HG02610 (cell line): ENCODE results near the gene RASGEF1C.
"Not testable (repeated sequence)": the region's sequence is repeated elsewhere in the genome, so short reads cannot be mapped to it uniquely, and the experiment has no call there.

Experiments
- ATAC-seq: cut with Tn5 transposase; IDR thresholded peaks from one replicate; pipeline ENCODE4 v1.9.1; 2021; ENCODE audit warnings: mild to moderate bottlenecking, moderate library complexity; ENCODE audit not compliant: unreplicated experiment

The RASGEF1C gene

DNA sequence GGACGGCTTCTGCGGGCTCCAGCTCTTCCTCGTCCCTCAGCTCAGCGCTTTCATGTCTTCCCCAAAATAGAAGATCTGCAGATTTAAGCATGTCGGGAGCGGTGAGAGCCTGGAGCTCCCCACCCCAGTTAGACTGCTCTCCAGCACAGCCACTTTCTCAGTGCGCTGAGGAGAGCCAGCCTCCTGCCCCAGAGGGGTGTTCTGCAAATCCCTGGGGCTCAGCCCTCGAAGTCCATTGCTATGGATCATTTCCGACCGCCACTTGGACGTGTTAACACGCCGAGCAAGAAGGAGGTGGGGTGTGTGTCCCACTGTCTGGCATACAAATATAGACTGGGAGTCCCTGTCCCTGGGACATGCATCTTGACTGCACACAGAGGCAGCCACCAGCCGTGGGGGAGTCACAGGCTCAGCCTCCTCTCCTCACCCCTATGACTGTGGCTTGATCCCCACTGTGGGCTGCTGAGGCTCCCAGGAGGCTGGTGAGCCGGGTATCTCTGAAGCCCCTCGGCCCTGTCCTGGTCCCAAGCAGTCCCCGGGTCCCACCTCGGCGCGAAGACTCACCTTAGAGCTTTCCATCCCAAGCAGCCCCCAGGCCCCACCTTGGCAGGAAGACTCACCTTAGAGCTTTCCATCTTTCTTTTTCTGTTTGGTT, 107.4 kb downstream of the RASGEF1C start:
- no peak for ATAC-seq

DNA sequence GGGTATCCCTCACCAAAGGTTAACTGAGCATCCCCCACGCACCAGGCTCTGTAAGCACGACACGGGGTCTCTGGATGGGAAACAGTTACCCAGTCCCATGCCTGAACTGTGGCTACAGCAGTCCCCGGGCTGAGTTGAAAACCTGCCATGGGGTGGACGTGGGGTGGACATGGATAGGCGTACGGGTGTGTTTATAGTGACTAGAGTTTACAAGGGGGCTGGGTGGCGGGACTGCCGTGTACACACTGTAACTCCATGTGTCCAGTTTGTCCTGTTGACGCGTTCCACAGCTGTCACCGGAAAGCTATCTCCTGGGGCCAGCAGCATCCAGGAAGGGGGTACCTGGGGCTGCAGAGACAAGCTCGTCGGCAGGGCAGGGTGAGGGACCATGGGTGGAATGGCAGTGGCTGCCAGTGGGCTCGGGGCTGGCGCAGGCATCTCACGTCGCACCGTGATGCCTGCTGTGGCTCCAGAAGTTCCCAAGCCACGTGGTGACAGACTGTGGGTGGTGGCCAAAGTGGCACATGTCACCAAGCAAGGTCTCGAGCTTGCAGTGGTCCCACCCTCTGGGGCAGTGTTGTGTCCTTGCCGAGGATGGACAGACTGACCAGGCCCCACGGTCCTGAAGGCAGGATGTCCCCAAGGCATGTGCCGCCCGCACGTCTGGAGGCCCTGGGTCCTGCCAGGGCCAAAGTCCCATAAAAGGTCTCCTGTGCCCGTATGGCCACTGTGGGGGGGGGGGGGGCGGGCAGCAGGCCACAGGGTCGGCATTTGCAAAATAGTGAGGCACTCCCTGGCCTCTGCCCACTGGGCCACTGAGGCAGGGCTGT, 108.2 kb downstream of the RASGEF1C start:
- ATAC-seq, result no peak

DNA sequence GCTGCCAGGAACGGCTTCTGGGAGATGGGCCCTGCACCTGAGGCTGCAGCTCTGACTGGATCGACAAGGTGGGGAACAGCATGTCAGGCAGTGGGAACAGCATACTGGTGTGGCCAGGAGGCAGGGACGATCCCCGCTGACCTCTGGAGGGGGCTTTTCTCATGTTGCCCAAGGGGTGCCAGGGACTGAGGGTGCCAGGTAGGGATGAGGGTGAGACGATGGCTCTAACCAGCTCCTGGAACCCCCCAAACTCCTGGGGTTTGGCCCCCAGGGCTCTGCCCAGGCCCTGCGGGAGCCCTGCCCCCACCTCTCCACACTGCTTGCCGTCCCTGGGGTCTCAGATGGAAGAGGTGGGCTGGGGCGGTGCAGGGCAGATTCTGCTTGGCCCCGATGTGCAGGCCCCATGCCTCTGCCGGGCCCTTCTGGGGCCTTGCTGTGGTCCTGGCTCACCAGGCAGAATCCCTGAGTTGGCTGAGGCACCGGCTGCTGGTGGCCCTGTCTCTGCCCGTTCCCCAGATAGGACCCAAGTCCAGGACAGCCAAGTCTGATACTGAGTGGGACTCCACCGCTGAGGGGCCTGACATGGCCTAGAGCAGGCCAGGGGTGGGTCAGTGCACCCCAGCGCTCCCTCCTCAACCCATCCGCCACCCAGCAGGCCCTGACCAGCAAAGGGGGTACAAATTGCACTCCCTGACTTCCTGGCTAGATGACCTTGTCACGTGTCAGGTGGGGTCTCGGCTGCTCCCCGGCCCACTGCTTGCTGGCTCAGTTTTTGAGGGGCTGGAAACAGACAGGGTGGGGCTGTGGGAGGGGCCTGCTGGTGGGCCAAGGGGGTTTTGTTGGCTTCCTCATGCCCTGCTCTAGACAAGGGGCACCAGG, 109.0 kb downstream of the RASGEF1C start:
- no peak for ATAC-seq

DNA sequence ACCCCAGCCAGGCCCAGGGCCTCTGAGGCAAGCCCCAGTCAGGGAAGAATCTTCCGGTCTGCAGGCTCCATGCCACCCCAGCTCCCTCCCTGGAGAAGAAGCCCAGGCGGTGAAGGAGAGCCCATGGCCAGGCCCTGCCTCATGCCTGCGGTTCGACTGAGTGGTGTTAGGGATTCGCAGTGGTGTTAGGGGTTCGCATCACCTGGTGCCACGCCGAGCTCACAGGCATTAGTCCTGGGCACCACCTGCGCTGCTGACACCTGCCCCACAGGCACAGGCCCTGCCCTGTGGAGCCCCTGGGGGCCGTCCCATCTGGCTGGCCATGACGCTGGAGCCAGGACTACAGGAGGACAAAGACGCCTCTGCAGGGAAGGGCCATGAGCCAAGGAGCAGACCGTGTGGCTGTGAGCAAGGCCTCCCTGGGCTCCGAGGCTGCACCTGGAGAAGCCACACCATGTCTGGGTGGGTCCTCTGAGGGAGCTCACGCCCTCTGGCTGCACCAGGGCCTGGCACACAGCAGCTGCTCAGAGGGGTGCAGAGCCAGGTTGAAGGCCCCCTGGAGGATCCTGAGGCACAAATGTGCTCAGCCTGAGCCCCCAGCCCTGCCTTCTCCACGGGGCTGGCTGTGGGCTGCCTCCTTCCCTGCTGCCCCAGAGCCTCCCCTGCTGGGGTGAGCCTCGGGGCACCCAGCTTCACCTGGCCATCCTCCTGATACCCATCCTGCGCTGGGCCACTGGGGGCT, 109.8 kb downstream of the RASGEF1C start:
- ATAC-seq, result no peak

DNA sequence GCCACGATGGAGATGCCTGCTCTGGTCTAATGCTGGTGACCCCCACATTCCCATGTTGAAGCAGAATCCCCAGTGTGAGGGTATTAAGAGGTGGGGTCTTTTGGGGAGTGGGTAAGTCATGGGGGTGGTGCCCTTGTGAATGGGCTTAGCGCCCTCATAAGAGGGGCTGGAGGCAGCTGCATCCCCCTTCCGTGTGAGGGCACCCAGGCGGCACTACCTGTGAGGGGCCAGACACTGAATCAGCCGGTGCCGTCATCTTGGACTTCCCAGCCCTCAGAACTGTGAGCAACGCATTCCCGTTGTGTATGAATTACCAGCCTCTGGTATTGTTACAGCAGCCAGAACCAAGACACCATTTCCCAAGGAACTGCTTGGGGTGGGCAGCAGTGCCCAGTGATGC, 110.5 kb downstream of the RASGEF1C start:
- ATAC-seq, result no peak

DNA sequence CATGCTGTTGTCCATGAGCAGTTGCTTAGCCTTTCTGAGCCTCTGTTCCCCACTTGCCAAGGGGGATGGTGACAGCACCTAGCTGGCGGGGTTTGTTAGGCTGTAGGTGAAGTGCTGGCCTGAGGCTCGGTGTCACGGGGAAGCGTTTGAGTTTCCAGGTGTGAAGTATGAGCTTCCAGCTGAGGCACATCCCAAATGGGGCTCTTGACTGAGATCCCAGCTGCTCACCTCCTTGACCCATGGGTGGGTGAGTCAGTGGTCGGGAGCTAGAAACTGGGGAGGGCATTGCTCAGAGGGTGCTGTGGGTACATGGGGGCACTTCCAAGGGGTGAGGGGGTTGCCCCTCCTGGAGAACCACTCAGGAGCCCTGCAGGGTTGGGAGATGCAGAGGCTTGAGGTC, 111.1 kb downstream of the RASGEF1C start:
- ATAC-seq, result no peak

DNA sequence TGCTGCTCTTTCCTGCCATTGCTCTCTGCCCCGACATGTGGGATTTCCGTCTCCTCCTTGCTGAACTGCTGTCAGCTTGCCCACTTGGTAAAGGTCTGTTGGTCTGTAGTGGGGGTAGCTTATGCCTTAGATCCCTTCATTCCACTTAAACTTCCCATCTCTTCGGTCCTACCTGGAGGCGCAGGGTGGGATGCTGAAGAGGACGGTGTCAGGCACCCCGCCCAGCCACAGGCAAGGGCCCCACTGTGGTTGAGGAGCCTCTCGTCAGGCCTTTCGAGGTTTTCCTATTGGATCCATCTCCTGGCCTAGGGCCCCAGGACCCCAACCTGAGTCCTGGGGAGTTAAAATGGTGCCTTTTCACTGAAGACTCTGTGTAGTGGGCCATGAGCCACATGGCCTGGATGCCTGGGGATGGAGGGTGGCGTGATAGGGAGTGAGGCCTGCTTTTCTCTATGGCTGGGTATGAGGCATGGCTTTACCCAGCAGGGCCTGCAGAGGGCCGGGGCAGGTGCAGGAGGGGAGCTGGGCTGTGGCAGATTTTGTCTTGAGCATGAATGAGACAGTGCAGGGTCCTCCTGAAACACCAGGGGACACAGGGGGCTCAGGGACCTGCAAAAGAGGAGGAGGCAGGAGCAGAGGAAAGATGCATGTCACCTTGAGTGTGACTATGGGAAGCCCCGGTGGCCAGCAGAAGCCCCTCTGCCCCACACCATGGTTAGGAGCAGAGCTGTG, 111.7 kb downstream of the RASGEF1C start:
- no peak for ATAC-seq

DNA sequence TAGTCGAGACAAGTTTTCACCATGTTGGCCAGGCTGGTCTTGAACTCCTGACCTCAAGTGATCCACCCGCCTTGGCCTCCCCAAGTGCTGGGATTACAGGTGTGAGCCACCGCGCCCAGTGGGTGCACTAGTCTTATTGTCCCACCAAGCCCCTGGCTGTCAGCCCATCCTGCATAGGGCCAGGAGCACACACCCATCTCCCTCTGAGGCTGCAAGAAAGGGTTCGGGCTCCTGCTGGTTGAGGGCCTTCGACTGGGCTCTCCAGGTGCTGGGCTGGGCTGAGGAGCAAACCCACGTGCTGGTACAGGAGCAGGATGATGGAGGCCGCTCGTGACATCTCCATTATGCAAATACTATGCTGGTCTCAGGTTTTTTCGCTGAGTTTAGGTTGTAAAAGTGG, 112.4 kb downstream of the RASGEF1C start:
- no peak for ATAC-seq

DNA sequence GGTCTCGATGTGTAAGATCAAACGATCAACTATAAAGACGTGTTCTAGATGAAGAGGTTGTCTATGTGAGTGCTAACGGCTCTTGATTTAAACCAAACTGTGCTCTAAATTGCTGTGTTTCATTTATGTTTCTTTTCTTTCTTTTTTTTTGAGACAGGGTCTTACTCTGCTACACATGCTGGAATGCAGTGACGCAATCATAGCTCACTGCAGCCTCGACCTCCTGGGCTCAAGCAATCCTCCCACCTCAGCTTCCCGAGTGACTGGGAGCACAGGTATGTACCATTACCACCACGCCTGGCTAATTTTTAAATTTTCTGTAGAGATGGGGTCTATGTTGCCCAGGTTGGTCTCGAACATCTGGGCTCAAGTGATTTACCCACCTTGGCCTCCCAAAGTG, 113.5 kb downstream of the RASGEF1C start:
- ATAC-seq, result no peak

DNA sequence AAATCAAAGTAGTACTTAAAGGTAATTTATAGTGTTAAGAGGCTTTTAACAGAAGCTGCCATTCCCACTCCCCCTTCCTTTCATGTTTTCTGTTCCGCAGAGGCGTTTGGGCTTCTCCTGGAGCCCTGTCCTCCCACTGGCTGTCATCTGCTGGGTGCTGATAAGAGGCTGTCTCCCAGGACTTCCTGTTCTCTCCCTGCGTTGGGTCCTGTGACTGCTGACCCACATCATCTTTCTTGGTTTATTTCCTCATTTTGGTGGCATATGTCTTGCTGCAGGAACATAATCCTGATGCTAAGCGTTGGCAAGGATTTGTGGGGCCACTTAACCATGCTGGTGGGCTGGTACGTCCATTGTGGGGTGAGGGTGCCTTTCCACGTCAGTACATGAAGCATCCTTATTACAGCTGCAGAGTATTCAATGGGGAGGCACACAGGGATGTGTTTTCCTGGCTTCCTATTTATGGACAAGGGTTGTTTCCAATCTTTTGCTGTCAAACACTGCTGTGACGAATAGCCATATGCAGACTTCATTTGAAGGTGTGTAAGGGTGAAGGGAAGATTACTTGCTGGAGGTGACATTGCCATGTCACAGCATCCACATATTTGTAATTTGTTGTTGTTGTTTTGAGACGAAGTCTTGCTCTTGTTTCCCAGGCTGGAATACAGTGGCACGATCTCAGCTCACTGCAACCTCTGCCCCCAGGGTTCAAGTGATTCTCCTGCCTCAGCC, 115.2 kb downstream of the RASGEF1C start:
- no peak for ATAC-seq

DNA sequence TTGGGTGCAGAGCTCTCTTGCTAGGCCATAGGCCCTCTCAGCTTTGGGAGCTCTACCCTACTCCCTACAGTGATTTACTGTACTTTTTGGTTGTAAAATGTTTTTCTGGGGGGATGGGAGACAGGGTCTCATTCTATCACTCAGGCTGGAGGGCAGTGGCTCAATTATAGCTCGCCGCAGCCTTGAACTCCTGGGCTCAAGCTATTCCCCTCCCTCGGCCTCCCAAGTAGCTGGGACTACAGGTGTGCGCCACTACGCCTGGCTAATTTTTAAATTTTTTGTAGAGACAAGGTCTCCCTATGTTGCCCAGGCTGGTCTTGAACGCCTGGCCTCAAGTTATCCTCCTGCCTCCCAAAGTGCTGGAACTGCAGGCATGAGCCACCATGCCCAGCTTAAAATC, 115.8 kb downstream of the RASGEF1C start:
- no peak for ATAC-seq

DNA sequence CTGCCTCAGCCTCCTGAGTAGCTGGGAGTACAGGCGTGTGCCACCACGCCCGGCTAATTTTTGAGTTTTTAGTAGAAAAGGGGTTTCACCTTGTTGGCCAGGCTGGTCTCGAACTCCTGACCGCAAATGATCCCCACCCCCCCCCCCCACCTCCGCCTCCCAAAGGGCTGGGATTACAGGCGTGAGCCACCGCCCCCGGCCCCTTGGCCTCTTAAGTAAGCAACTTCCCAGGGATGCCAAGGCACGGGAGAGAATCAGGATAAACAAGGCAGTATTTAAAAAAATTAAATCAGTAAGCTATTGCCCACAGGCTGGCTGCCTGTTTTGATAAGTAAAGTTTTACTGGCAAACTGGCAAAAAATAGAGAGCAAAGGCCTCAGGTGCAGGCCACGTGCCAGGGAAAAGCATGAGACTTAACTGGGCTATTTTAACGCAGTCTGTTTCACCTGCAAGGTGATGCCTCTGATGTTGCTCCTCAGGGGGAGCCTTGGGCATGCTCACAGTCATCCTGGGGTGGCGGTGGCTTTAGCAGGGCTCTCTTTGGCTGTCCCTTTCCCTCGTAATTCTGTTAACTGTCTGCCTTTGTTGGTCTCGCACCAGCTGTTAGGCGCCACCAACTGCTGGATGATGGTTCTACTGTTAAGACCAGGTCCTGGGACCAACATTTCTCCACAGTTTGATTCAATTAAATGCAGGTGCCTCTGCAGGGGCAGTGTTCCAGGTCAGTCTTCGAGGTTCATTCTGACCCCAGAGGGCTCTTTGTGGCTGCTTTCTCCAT, 118.1 kb downstream of the RASGEF1C start:
- ATAC-seq, result no peak

DNA sequence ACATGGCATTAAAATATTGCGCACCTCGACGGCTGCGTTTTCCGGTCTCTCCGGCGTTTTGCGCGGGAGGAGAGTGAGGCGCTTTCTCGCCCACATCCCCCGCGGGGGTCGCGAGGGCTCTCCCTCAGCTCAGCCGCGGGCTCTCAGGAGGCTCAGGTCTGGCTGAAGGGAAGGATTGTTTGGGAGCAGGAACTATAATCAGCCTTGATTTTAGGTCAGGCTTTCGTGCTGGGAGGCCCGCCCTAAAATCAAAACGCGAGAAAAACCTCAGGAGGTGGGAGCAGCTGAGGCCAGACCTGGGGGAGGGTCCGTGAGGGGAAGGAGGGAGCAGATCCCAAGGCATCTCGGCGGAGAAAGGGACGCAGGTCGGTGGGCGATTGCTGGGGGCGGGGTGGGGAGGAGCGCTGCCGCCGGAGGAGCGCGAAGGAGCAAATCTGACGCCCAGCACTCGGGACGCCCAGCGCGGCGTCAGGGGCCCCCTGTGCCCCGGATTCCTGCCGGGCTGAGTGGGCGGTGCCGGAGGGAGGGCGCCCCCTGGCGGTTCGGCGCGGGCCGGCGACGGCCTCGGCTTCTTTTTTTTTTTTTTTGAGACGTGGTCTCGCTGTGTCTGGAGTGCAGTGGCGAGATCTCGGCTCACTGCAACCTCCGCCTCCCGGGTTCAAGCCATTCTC, 118.8 kb downstream of the RASGEF1C start:
- ATAC-seq, result peak; percentile 40

DNA sequence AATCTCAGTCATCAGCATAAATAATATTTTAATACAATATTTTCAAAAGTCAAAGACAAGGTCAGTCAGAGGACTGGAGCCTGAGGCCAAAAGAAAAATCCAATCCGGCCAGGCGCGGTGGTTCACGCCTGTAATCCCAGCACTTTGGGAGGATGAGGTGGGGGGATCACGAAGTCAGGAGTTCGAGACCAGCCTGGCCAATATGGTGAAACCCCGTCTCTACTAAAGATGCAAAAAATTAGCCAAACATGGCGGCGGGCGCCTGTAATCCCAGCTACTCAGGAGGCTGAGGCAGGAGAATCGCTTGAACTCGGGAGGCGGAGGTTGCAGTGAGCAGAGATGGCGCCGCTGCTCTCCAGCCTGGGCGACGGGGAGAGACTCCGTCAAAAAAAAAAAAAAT, 119.4 kb downstream of the RASGEF1C start:
- not testable (repeated sequence) for ATAC-seq

DNA sequence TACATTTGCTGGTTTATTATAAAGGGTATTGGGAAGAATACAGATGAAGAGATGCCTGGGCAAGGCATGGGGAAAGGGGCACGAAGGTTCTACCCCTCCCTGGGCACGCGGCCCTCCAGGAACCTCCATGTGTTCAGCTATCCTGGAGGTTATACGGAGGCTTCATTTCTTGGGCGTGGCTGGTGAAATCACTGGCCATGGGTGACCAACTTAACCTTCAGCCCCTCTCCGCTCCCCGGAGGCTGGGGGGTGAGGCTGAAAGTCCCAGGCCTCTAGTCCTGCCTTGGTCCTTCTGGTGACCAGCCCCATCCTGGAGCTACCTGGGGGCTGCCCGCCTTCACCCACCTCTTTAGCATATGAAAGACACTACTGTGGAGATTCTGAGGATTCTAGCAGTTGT, 120.5 kb downstream of the RASGEF1C start:
- no peak for ATAC-seq

DNA sequence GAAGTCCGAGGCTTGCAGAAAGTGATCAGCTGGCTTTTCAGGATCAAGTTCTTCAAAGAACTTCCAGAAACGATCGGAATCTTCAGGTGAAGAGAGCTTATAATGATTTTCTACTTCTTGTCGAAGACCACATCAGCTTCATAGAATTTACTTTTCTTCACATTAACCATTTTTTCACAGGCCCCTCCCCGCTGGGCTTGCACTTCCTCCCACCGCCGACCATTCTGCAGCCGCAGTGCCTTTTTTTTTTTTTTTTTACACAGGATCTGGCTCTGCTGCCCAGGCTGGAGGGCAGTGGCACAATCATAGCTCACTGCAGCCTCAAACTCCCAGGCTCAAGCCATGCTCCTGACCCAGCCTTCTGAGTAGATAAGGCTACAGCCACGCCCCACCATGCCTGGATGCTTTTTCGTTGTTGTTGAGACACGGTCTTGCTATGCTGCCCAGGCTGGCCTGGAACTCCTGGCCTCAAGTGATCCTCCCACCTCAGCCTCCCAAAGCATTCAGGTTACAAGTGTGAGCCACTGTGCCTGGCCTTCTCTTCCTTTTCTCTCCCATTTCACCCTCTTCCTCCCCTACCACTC, 122.1 kb downstream of the RASGEF1C start:
- ATAC-seq, result no peak

DNA sequence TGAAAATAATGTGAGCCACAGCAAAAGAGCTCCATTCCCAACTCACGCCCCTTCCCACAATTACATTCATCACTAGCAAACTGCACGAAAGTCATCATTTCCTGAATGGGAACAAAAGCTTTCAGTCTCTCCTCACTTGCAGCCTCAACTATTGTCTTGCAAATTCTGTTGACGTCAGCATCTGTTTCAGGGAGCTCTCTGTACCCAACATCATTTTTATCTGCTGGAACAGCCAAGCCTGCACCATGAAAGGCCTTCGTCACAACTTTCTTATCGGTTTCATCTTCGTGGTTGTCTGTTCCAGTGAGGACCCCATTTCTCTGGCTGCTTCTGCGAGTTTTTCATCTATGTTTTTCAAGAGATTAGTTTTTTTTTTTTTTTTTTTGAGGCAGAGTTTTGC, 123.2 kb downstream of the RASGEF1C start:
- no peak for ATAC-seq
